ENCODE measurements around the gene SMIM17.

DNA sequence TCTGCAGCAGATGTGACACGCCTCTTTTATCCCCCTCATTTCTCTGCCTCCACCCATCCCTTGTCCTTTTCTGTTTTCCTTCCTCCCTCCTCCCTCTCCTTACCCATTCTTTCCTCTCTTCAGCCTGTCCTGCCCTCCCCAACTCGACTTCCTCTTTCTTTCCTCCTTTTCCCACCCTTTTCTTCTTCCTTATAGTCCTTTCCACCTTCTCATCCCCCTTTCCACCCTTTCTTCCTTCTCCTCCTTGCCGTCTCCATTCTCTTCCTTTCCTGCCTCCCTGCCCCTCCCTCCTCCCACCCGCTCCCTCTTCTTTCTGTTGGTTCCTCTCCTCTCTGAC is 48.5 kb upstream of the SMIM17 start:
- no peak for TF ChIP-seq FOXP2 (optimal IDR thresholded peaks at IDR 0.05; ENCODE audit: control extremely low read depth, extremely low read length, insufficient read depth)
- TF ChIP-seq EZH2 (IDR thresholded peaks at IDR 0.05), result no peak
